Measurements from ENCODE around the gene GABRP. TPM values are rescaled to one million over a fixed set of nuclear protein-coding genes. Genes with fewer than 3 reads are reported as not detected.

The GABRP gene
- total RNA-seq, 4 donors from 2014 or later: not detected

- no peaks in the 10 kb centered on the region for H3K27me3 ChIP-seq
- intact Hi-C loops (cut with DNase I; ENCODE audit: low total_unique reads) (no loop called here), in situ Hi-C loops (cut with MboI; ENCODE audit: low sequenced_read_pairs in 4 of 4) (no loop called here)
- TF ChIP-seq POLR2A (IDR thresholded peaks at IDR 0.05) (no peak), CTCF (IDR thresholded peaks at IDR 0.05 in 4 of 5, conservative IDR thresholded peaks at IDR 0.05 in 1 of 5) (no peak)
- no peak overlapping the region for H3K27ac ChIP-seq
- ATAC-seq (peak; percentile 60 to 64), DNase-seq (no peak)
- H3K36me3 ChIP-seq: no peaks in the 10 kb centered on the region
- H3K9me3 ChIP-seq: no peaks in the 10 kb centered on the region
- H3K4me3 ChIP-seq: no peak overlapping the region
- H3K4me1 ChIP-seq: peaks cover 0 to 9% of the 10 kb centered on the region in 2 donors
Observed at GRCh38 chr5:170757182-170757601, 26.3 kb upstream of the GABRP start.

GRCh38 chr5:170757669-170758068, 25.9 kb upstream of the GABRP start:
- H3K27ac ChIP-seq: no peak overlapping the region
- TF ChIP-seq POLR2A (IDR thresholded peaks at IDR 0.05) (no peak), CTCF (IDR thresholded peaks at IDR 0.05 in 4 of 5, conservative IDR thresholded peaks at IDR 0.05 in 1 of 5) (no peak)

GRCh38 chr5:170758481-170758880, 25.0 kb upstream of the GABRP start:
- DNase-seq: no peak
- Histone ChIP-seq H3K9me3 (no peaks in the 10 kb centered on the region), H3K27ac (no peak overlapping the region), H3K4me3 (no peak overlapping the region), H3K36me3 (no peaks in the 10 kb centered on the region), H3K27me3 (no peaks in the 10 kb centered on the region), H3K4me1 (peaks cover 0 to 9% of the 10 kb centered on the region in 2 donors)
- intact Hi-C loops (cut with DNase I; ENCODE audit: low total_unique reads): no loop called here
- ATAC-seq: no peak
- TF ChIP-seq CTCF (IDR thresholded peaks at IDR 0.05 in 4 of 5, conservative IDR thresholded peaks at IDR 0.05 in 1 of 5): no peak
- TF ChIP-seq POLR2A (IDR thresholded peaks at IDR 0.05): no peak
- in situ Hi-C loops (cut with MboI; ENCODE audit: low sequenced_read_pairs in 4 of 4): no loop called here

More at GRCh38 chr5:170757669-170758068, 25.9 kb upstream of the GABRP start:
- Histone ChIP-seq H3K4me3 (no peak overlapping the region), H3K27me3 (no peaks in the 10 kb centered on the region), H3K9me3 (no peaks in the 10 kb centered on the region), H3K4me1 (peaks cover 0 to 9% of the 10 kb centered on the region in 2 donors), H3K36me3 (no peaks in the 10 kb centered on the region)
- in situ Hi-C loops (cut with MboI; ENCODE audit: low sequenced_read_pairs in 4 of 4): no loop called here
- ATAC-seq (no peak), DNase-seq (no peak)
- intact Hi-C loops (cut with DNase I; ENCODE audit: low total_unique reads): no loop called here

- Histone ChIP-seq H3K4me1 (peaks cover 0 to 9% of the 10 kb centered on the region in 2 donors), H3K27me3 (no peaks in the 10 kb centered on the region), H3K4me3 (no peak overlapping the region), H3K9me3 (no peaks in the 10 kb centered on the region), H3K36me3 (no peaks in the 10 kb centered on the region), H3K27ac (no peak overlapping the region)
- in situ Hi-C loops (cut with MboI; ENCODE audit: low sequenced_read_pairs in 4 of 4): no loop called here
- intact Hi-C loops (cut with DNase I; ENCODE audit: low total_unique reads): no loop called here
- TF ChIP-seq POLR2A (IDR thresholded peaks at IDR 0.05) (no peak), CTCF (IDR thresholded peaks at IDR 0.05 in 4 of 5, conservative IDR thresholded peaks at IDR 0.05 in 1 of 5) (no peak)
- no peak for DNase-seq
- no peak for ATAC-seq
Observed at GRCh38 chr5:170760113-170760512, 23.4 kb upstream of the GABRP start.

GRCh38 chr5:170761048-170761707, 22.3 kb upstream of the GABRP start:
- in situ Hi-C loops (cut with MboI; ENCODE audit: low sequenced_read_pairs in 4 of 4) (no loop called here), intact Hi-C loops (cut with DNase I; ENCODE audit: low total_unique reads) (no loop called here)
- no peak overlapping the region for H3K4me3 ChIP-seq
- TF ChIP-seq CTCF (IDR thresholded peaks at IDR 0.05 in 4 of 5, conservative IDR thresholded peaks at IDR 0.05 in 1 of 5) (no peak), POLR2A (IDR thresholded peaks at IDR 0.05) (no peak)
- H3K27me3 ChIP-seq: no peaks in the 10 kb centered on the region
- DNase-seq (no peak), ATAC-seq (no peak)
- H3K27ac ChIP-seq: no peak overlapping the region
- H3K4me1 ChIP-seq: peaks cover 0 to 7% of the 10 kb centered on the region in 2 donors
- H3K36me3 ChIP-seq: no peaks in the 10 kb centered on the region
- no peaks in the 10 kb centered on the region for H3K9me3 ChIP-seq

Measured in gastrocnemius medialis (tissue), 4 donors.